H9 (cell line): ENCODE measurements around the gene SLC6A18. TPM values are rescaled to one million over a fixed set of nuclear protein-coding genes. Genes with fewer than 3 reads are reported as not detected.

Source experiments
- DNase-seq: peaks from one replicate; pipeline ENCODE4 v3.0.0-alpha.2; 2017
- H2AFZ ChIP-seq: one replicate; pipeline ENCODE4 v1.6.1; 2013; ENCODE audit warnings: mild to moderate bottlenecking, low read length, control low read depth, moderate library complexity
- H2AK5ac ChIP-seq: 2 replicates; pipeline ENCODE4 v1.6.1; 2013; ENCODE audit warnings: low read length, control low read depth, mixed read lengths; ENCODE audit not compliant: insufficient read length
- H2BK120ac ChIP-seq: one replicate; pipeline ENCODE4 v1.6.1; 2013; ENCODE audit warnings: low read depth, mild to moderate bottlenecking, low read length, control low read depth, inconsistent platforms; ENCODE audit not compliant: poor library complexity, severe bottlenecking
- H2BK12ac ChIP-seq: 2 replicates; pipeline ENCODE4 v1.6.1; 2013; ENCODE audit warnings: low read length, control low read depth, mixed read lengths, low read depth; ENCODE audit not compliant: insufficient read length
- H2BK15ac ChIP-seq: 2 replicates; pipeline ENCODE4 v1.6.1; 2013; ENCODE audit warnings: low read depth, low read length, control low read depth
- H2BK20ac ChIP-seq: one replicate; pipeline ENCODE4 v1.6.1; 2013; ENCODE audit warnings: low read depth, mild to moderate bottlenecking, low read length, control low read depth, inconsistent platforms; ENCODE audit not compliant: poor library complexity, severe bottlenecking
- H2BK5ac ChIP-seq: 2 replicates; pipeline ENCODE4 v1.6.1; 2013; ENCODE audit warnings: low read length, control low read depth, mixed read lengths; ENCODE audit not compliant: insufficient read length
- H3K14ac ChIP-seq: 2 replicates; pipeline ENCODE4 v1.6.1; 2013; ENCODE audit warnings: low read length, control low read depth; ENCODE audit not compliant: insufficient read depth
- H3K18ac ChIP-seq: 2 replicates; pipeline ENCODE4 v1.6.1; 2013; ENCODE audit warnings: low read depth, mild to moderate bottlenecking, mixed read lengths, low read length, control low read depth; ENCODE audit not compliant: insufficient read length
- H3K23ac ChIP-seq: 2 replicates; pipeline ENCODE4 v1.6.1; 2013; ENCODE audit warnings: low read length, control low read depth, mixed read lengths, low read depth; ENCODE audit not compliant: insufficient read length
- H3K23me2 ChIP-seq: 2 replicates; pipeline ENCODE4 v1.6.1; 2013; ENCODE audit warnings: low read depth, mild to moderate bottlenecking, mixed read lengths, low read length, control low read depth; ENCODE audit not compliant: insufficient read length, poor library complexity, severe bottlenecking
- H3K27ac ChIP-seq: 2 replicates; pipeline ENCODE4 v1.5.1; 2013; ENCODE audit warnings: low read length, control low read depth, mixed read lengths, low read depth; ENCODE audit not compliant: insufficient read length
- H3K27me3 ChIP-seq: 2 replicates; pipeline ENCODE4 v1.6.1; 2013; ENCODE audit warnings: low read length, control low read depth, inconsistent platforms; ENCODE audit not compliant: insufficient read depth
- H3K4ac ChIP-seq: 2 replicates; pipeline ENCODE4 v1.6.1; 2013; ENCODE audit warnings: low read depth, mild to moderate bottlenecking, control low read depth, inconsistent platforms, low read length, moderate library complexity
- H3K4me1 ChIP-seq: 2 replicates; pipeline ENCODE4 v1.6.1; 2013; ENCODE audit warnings: low read length, control low read depth, inconsistent platforms; ENCODE audit not compliant: insufficient read depth
- H3K4me2 ChIP-seq: 2 replicates; pipeline ENCODE4 v1.6.1; 2013; ENCODE audit warnings: low read length, control low read depth, mixed read lengths; ENCODE audit not compliant: insufficient read length, insufficient read depth
- H3K56ac ChIP-seq: 2 replicates; pipeline ENCODE4 v1.6.1; 2013; ENCODE audit warnings: low read depth, mild to moderate bottlenecking, mixed read lengths, low read length, control low read depth; ENCODE audit not compliant: insufficient read length
- H3K79me1 ChIP-seq: 2 replicates; pipeline ENCODE4 v1.6.1; 2013; ENCODE audit warnings: low read depth, mild to moderate bottlenecking, moderate library complexity, low read length, control low read depth, inconsistent platforms; ENCODE audit not compliant: insufficient read depth, poor library complexity, severe bottlenecking
- H3K79me2 ChIP-seq: 2 replicates; pipeline ENCODE4 v1.6.1; 2013; ENCODE audit warnings: low read length, control low read depth, inconsistent platforms; ENCODE audit not compliant: insufficient read depth
- H3K9ac ChIP-seq: 2 replicates; pipeline ENCODE4 v1.6.1; 2013; ENCODE audit warnings: low read length, control low read depth, mixed read lengths; ENCODE audit not compliant: insufficient read length; ENCODE audit errors: extremely low read depth
- H3K9me3 ChIP-seq: one replicate; pipeline ENCODE4 v1.6.1; 2013; ENCODE audit warnings: low read depth, low read length, inconsistent platforms; ENCODE audit not compliant: control insufficient read depth
- H3T11ph ChIP-seq: one replicate; pipeline ENCODE4 v1.6.1; 2013; ENCODE audit warnings: mild to moderate bottlenecking, low read length, control low read depth, inconsistent platforms
- H4K20me1 ChIP-seq: one replicate; pipeline ENCODE4 v1.6.1; 2013; ENCODE audit not compliant: control insufficient read depth, insufficient read length, insufficient read depth
- H4K5ac ChIP-seq: 2 replicates; pipeline ENCODE4 v1.6.1; 2013; ENCODE audit warnings: low read depth, mild to moderate bottlenecking, mixed read lengths, low read length, control low read depth; ENCODE audit not compliant: insufficient read length
- H4K8ac ChIP-seq: replicated peaks from 2 replicates; pipeline ENCODE4 v1.6.1; 2013; ENCODE audit warnings: low read length, control low read depth, mixed read lengths, low read depth; ENCODE audit not compliant: insufficient read length
- H4K91ac ChIP-seq: 2 replicates; pipeline ENCODE4 v1.6.1; 2013; ENCODE audit warnings: low read depth, mild to moderate bottlenecking, moderate library complexity, mixed read lengths, low read length, control low read depth; ENCODE audit not compliant: insufficient read length
- H3K27ac Mint-ChIP-seq, 3 experiments: 2 replicates in 2 of 3; 3 replicates in 1 of 3; pipeline ENCODE4 v1.8.0; 2020 to 2021; ENCODE audit warnings: mixed read lengths in 3 of 3, mild to moderate bottlenecking in 1 of 3, moderate library complexity in 1 of 3
- H3K27me3 Mint-ChIP-seq: 2 replicates; pipeline ENCODE4 v1.8.0; 2021; ENCODE audit warnings: low read depth, mild to moderate bottlenecking, moderate library complexity, mixed read lengths
- H3K36me3 Mint-ChIP-seq, 3 experiments: 2 replicates in 2 of 3; 3 replicates in 1 of 3; pipeline ENCODE4 v1.8.0; 2020 to 2021; ENCODE audit warnings: low read depth in 3 of 3, mixed read lengths in 3 of 3; ENCODE audit not compliant: insufficient read depth in 1 of 3
- H3K4me1 Mint-ChIP-seq, 2 experiments: 2 replicates each; pipeline ENCODE4 v1.8.0; 2020; ENCODE audit warnings: mixed read lengths in 2 of 2
- H3K4me3 Mint-ChIP-seq, 2 experiments: 2 replicates in 1 of 2; 3 replicates in 1 of 2; pipeline ENCODE4 v1.8.0; 2020 to 2021; ENCODE audit warnings: mild to moderate bottlenecking in 2 of 2, mixed read lengths in 2 of 2, moderate library complexity in 1 of 2
- H3K9me3 Mint-ChIP-seq, 2 experiments: 2 replicates in 1 of 2; 3 replicates in 1 of 2; pipeline ENCODE4 v1.8.0; 2020; ENCODE audit warnings: mild to moderate bottlenecking in 2 of 2, mixed read lengths in 2 of 2, moderate library complexity in 1 of 2
- CTCF ChIP-seq: fragments of 200-600 bp; sonication (generic); conservative IDR thresholded peaks from 3 replicates; pipeline ENCODE4 v1.8.0; 2021; ENCODE audit warnings: antibody characterized with exemption, mild to moderate bottlenecking
- whole genome bisulfite sequencing: extraction: QIAGEN DNeasy Blood & Tissue Kit; methylation state at CpG from one replicate; pipeline ENCODE4 v1.1.7; 2013; ENCODE audit warnings: missing lambda C conversion rate, low lambda C conversion rate, mixed read lengths; ENCODE audit not compliant: insufficient read length; ENCODE audit errors: extremely low coverage; 5-methylcytosine and 5-hydroxymethylcytosine counted together
- total RNA-seq: library from RNA; stranded (reverse); gene quantifications from 2 replicates; pipeline ENCODE4 v1.2.1, GENCODE V29; 2021

Gene SLC6A18
- total RNA-seq, 1 experiment from 2014 or later: not detected

GRCh38 chr5:1232780-1233179 lies 7.6 kb downstream of the SLC6A18 start:
- H2BK20ac ChIP-seq: no peak overlapping the region
- no peak for DNase-seq
- no CpG with 5 or more reads among the region's 25 CpGs for WGBS

More at GRCh38 chr5:1232780-1233179, 7.6 kb downstream of the SLC6A18 start:
- peaks cover 7% of the 10 kb centered on the region for H3K27me3 Mint-ChIP-seq
- H3K27me3 ChIP-seq: no peaks in the 10 kb centered on the region
- H3K23ac ChIP-seq: no peak overlapping the region
- H3K27ac ChIP-seq: no peak overlapping the region
- no peak overlapping the region for H2BK120ac ChIP-seq
- peaks cover 0 to 12% of the 10 kb centered on the region in 2 experiments; a peak in 2 of 4 replicates for H3K4me1 Mint-ChIP-seq
- H4K20me1 ChIP-seq: no peaks in the 10 kb centered on the region
- peaks cover 0 to 2% (median 0%) of the 10 kb centered on the region in 3 experiments; a peak in 1 of 7 replicates for H3K36me3 Mint-ChIP-seq
- H3K56ac ChIP-seq: no peak overlapping the region
- no peaks in the 10 kb centered on the region for H3K79me2 ChIP-seq
- H3K79me1 ChIP-seq: no peaks in the 10 kb centered on the region
- no peaks in the 10 kb centered on the region for H3K9me3 ChIP-seq
- H2AFZ ChIP-seq: no peak overlapping the region
- H4K91ac ChIP-seq: no peak overlapping the region
- no peak overlapping the region for H2BK5ac ChIP-seq
- H4K8ac ChIP-seq: no peak overlapping the region
- H3K4me3 Mint-ChIP-seq: no peak overlapping the region
- H3K9ac ChIP-seq: no peak overlapping the region
- TF ChIP-seq CTCF: no peak
- H2AK5ac ChIP-seq: no peak overlapping the region
- no peak overlapping the region for H3K4me2 ChIP-seq
- no peaks in the 10 kb centered on the region for H3K23me2 ChIP-seq
- H2BK12ac ChIP-seq: no peak overlapping the region
- H3K14ac ChIP-seq: no peak overlapping the region; the same call in 1 of the 2 replicates
- H3K27ac Mint-ChIP-seq: no peak overlapping the region
- no peak overlapping the region for H2BK15ac ChIP-seq
- H3K18ac ChIP-seq: no peak overlapping the region
- no peak overlapping the region for H4K5ac ChIP-seq
- H3K9me3 Mint-ChIP-seq: peaks cover 11 to 12% of the 10 kb centered on the region in 2 experiments
- H3K4me1 ChIP-seq: no peaks in the 10 kb centered on the region; the same call in 1 of the 2 replicates
- no peak overlapping the region for H3K4ac ChIP-seq
- no peak overlapping the region for H3T11ph ChIP-seq
